Panc1 (cell line): ENCODE data around the gene MAPK11. TPM values are rescaled to one million over a fixed set of nuclear protein-coding genes. Genes with fewer than 3 reads are reported as not detected.

Experiments
- ATAC-seq: fragments of 200-7000 bp; cut with Tn5 transposase; 2 replicates; pipeline ENCODE4 v1.9.1; 2020; ENCODE audit warnings: mild to moderate bottlenecking, moderate library complexity
- Bru-seq: library from RNA; stranded (reverse); fragments of 400-500 nt; gene quantifications from one replicate; lab custom pipeline; 2021; lab: Mats Ljungman, UMichigan
- BruChase-seq, 2 experiments: library from RNA; stranded (reverse); fragments of 400-500 nt; gene quantifications; one replicate each; lab custom pipeline; 2021; lab: Mats Ljungman, UMichigan
- BruUV-seq: library from RNA; stranded (reverse); fragments of 400-500 nt; replicated peaks from 2 replicates; lab custom pipeline; 2021; lab: Mats Ljungman, UMichigan
- CTCF ChIA-PET: fragments of 300-600 bp; sonication (Branson Sonifier 250); formaldehyde crosslinking; loops from one replicate; lab custom pipeline; 2022; ENCODE audit warnings: antibody characterized with exemption; lab: Charles Lee
- POLR2A ChIA-PET: fragments of 300-600 bp; sonication (Branson Sonifier 250); formaldehyde crosslinking; loops from one replicate; lab custom pipeline; 2022; ENCODE audit warnings: antibody characterized with exemption; lab: Charles Lee
- DNase-seq: peaks from one replicate; pipeline ENCODE4 v3.0.0-alpha.2; 2010; ENCODE audit warnings: low read depth, low spot score
- H3K27ac ChIP-seq: 2 replicates; pipeline ENCODE4 v1.5.1; 2011; ENCODE audit warnings: mild to moderate bottlenecking, low read length, inconsistent platforms
- H3K27me3 ChIP-seq: fragments of 200-500 bp; sonication (Bioruptor generic); 2 replicates; pipeline ENCODE4 v1.6.0; 2014; ENCODE audit warnings: low read length, inconsistent platforms; ENCODE audit not compliant: control insufficient read depth, insufficient read depth
- H3K36me3 ChIP-seq: fragments of 200-500 bp; sonication (Bioruptor generic); 2 replicates; pipeline ENCODE4 v1.5.1; 2014; ENCODE audit warnings: inconsistent platforms, mild to moderate bottlenecking, low read length, moderate library complexity; ENCODE audit not compliant: control insufficient read depth, insufficient read depth
- H3K4me1 ChIP-seq: 2 replicates; pipeline ENCODE4 v1.5.1; 2011; ENCODE audit warnings: inconsistent platforms, mild to moderate bottlenecking, low read length, moderate library complexity; ENCODE audit not compliant: control insufficient read depth, insufficient read depth
- H3K4me3 ChIP-seq, 2 experiments: 2 replicates each; pipeline ENCODE4 v1.5.1; 2011 to 2012; ENCODE audit warnings: low read depth in 2 of 2, low read length in 2 of 2, mild to moderate bottlenecking in 2 of 2, inconsistent platforms in 1 of 2, moderate library complexity in 1 of 2
- H3K9me3 ChIP-seq: fragments of 200-500 bp; sonication (Bioruptor generic); 2 replicates; pipeline ENCODE4 v1.5.1; 2014; ENCODE audit warnings: low read depth, mild to moderate bottlenecking, inconsistent platforms, low read length, moderate library complexity; ENCODE audit not compliant: control insufficient read depth, insufficient read depth
- CTCF ChIP-seq: fragments of 450-650 bp; IDR thresholded peaks from 2 replicates; pipeline ENCODE4 v1.5.1; 2017; ENCODE audit warnings: mild to moderate bottlenecking
- POLR2AphosphoS5 ChIP-seq: IDR thresholded peaks from 2 replicates; pipeline ENCODE4 v1.6.1; 2012; ENCODE audit warnings: mild to moderate bottlenecking, low read depth, low read length, moderate library complexity
- REST ChIP-seq, 2 experiments: IDR thresholded peaks; 2 replicates each; pipeline ENCODE4 v1.6.1; 2011 to 2012; ENCODE audit warnings: low read depth in 2 of 2, control low read depth in 1 of 2, low read length in 1 of 2, mild to moderate bottlenecking in 1 of 2, moderate library complexity in 1 of 2; ENCODE audit not compliant: insufficient read depth in 1 of 2
- SIN3A ChIP-seq: IDR thresholded peaks from 2 replicates; pipeline ENCODE4 v1.6.1; 2012; ENCODE audit warnings: low read depth, mild to moderate bottlenecking, low read length, moderate library complexity, borderline replicate concordance; ENCODE audit not compliant: insufficient read depth
- TCF7L2 ChIP-seq: IDR thresholded peaks from 2 replicates; pipeline ENCODE4 v1.6.1; 2011; ENCODE audit warnings: mild to moderate bottlenecking, low read depth, low read length, inconsistent platforms
- in situ Hi-C: cut with HindIII; loops from 2 replicates; pipeline ENCODE4 v1.10.0; 2016; ENCODE audit warnings: low sequenced_read_pairs, low pct_unique_long_range_greater_than_20kb
- intact Hi-C: fragments of 100-400 bp; cut with micrococcal nuclease; formaldehyde crosslinking; loops from one replicate; pipeline ENCODE4 v1.10.0; 2022; ENCODE audit not compliant: unreplicated experiment
- long read RNA-seq: library from polyadenylated mRNA; unstranded; transcript quantifications from one replicate; pipeline ENCODE4 v2.0.0, GENCODE V29; 2021; ENCODE audit not compliant: unreplicated experiment
- polyA plus RNA-seq: library from polyadenylated mRNA; unstranded; fragments of >200 nt; gene quantifications from one replicate; pipeline ENCODE4 v1.2.1, GENCODE V29; 2012; ENCODE audit warnings: missing spikeins; ENCODE audit not compliant: insufficient read length
- total RNA-seq: library from RNA; stranded (reverse); gene quantifications from one replicate; pipeline ENCODE4 v1.2.1, GENCODE V29; 2021; ENCODE audit not compliant: unreplicated experiment

Gene MAPK11
- total RNA-seq (77.7 TPM), Bru-seq, nascent RNA (percentile 59 among the genes with signal in this experiment), BruChase-seq, experiment 1, labeled RNA remaining after a 2-hour chase (percentile 77 among the genes with signal in this experiment), BruChase-seq, experiment 2, labeled RNA remaining after a 6-hour chase (percentile 88 among the genes with signal in this experiment)
- polyA plus RNA-seq = 105 TPM
- long read RNA-seq, partial matches to known transcripts = 0 of 21 reads
- long read RNA-seq, other reads (novel, unspliced or antisense) = 20 of 21 reads

- Histone ChIP-seq H3K27me3 (no peaks in the 10 kb centered on the region), H3K27ac (peak within 1 kb of the TSS; percentile 86), H3K4me3 (peak within 1 kb of the TSS; percentile 56 to 65), H3K4me1 (peaks cover 21% of the 10 kb centered on the region), H3K9me3 (no peaks in the 10 kb centered on the region), H3K36me3 (no peaks in the 10 kb centered on the region)
- ChIA-PET POLR2A (no interaction called here), CTCF (no interaction called here)
- BruUV-seq = no TSS peak
- DNase-seq (no peak), ATAC-seq (peak; percentile 73)
- intact Hi-C loops (loop anchor here (5.0 kb wide), 1 partner anchor 72 kb away; the partner anchor contains the start of gene PPP6R2), in situ Hi-C loops (no loop called here)
- no peak; the same call in 1 of the 2 replicates for TF ChIP-seq POLR2AphosphoS5
- no peak for TF ChIP-seq TCF7L2
- no peak for TF ChIP-seq CTCF
- no peak for TF ChIP-seq SIN3A
- TF ChIP-seq REST (IDR thresholded peaks at IDR 0.05; ENCODE audit: insufficient read depth in 1 of 2, low read depth in 2 of 2, low read length in 1 of 2) = no peak
Measured at GRCh38 chr22:50269970-50270665, at the start of gene MAPK11. Gene MAPK11 (minus strand): TSS chr22:50270380. CDS start chr22:50270292, 88 bp downstream.

GRCh38 chr22:50319503-50319951 lies 49.3 kb upstream of the MAPK11 start:
- no peaks in the 10 kb centered on the region for H3K27me3 ChIP-seq
- POLR2A ChIA-PET = no interaction called here
- BruUV-seq = no TSS peak
- no peak overlapping the region for H3K27ac ChIP-seq
- TF ChIP-seq SIN3A (no peak), POLR2AphosphoS5 (no peak), TCF7L2 (no peak), REST (IDR thresholded peaks at IDR 0.05; ENCODE audit: insufficient read depth in 1 of 2, low read depth in 2 of 2, low read length in 1 of 2) (no peak), CTCF (no peak)
- no peaks in the 10 kb centered on the region for H3K36me3 ChIP-seq
- ATAC-seq (no peak), DNase-seq (no peak)
- CTCF ChIA-PET = no interaction called here
- intact Hi-C loops (no loop called here), in situ Hi-C loops (no loop called here)
- no peak overlapping the region for H3K4me3 ChIP-seq
- H3K4me1 ChIP-seq = 0 out of 2 replicates have a peak, but pooled peaks cover 2% of the 10 kb centered on the region
- H3K9me3 ChIP-seq = no peaks in the 10 kb centered on the region
